Mesodermal cell (in vitro differentiated cells): ENCODE measurements around the gene MON1B.
A peak's percentile ranks its signal among the peaks of the same experiment; 100 is the strongest.

Source experiments
- H3K27ac ChIP-seq: 2 replicates; pipeline ENCODE4 v1.7.0; 2013; ENCODE audit warnings: mild to moderate bottlenecking, low read depth, low read length, moderate library complexity; ENCODE audit not compliant: severe bottlenecking
- H3K36me3 ChIP-seq: 2 replicates; pipeline ENCODE4 v1.7.1; 2013; ENCODE audit warnings: mild to moderate bottlenecking, low read length, moderate library complexity; ENCODE audit not compliant: control insufficient read depth, insufficient read depth
- H3K4me1 ChIP-seq: one replicate; pipeline ENCODE4 v1.7.1; 2013; ENCODE audit warnings: mild to moderate bottlenecking, low read length; ENCODE audit not compliant: insufficient read depth, control insufficient read depth, poor library complexity, severe bottlenecking
- H3K4me3 ChIP-seq: 2 replicates; pipeline ENCODE4 v1.7.0; 2013; ENCODE audit warnings: low read length, control low read depth, mild to moderate bottlenecking; ENCODE audit not compliant: insufficient read depth, poor library complexity, severe bottlenecking; ENCODE audit errors: extremely low read depth
- H3K9me3 ChIP-seq: 2 replicates; pipeline ENCODE4 v1.7.1; 2013; ENCODE audit warnings: mild to moderate bottlenecking, low read length, moderate library complexity; ENCODE audit not compliant: control insufficient read depth
- WGBS, 2 experiments: methylation state at CpG; one replicate each; pipeline ENCODE4 v1.1.5; 2013; ENCODE audit warnings: missing lambda C conversion rate in 2 of 2; ENCODE audit not compliant: insufficient coverage in 2 of 2; 5-methylcytosine and 5-hydroxymethylcytosine counted together

Gene MON1B

DNA sequence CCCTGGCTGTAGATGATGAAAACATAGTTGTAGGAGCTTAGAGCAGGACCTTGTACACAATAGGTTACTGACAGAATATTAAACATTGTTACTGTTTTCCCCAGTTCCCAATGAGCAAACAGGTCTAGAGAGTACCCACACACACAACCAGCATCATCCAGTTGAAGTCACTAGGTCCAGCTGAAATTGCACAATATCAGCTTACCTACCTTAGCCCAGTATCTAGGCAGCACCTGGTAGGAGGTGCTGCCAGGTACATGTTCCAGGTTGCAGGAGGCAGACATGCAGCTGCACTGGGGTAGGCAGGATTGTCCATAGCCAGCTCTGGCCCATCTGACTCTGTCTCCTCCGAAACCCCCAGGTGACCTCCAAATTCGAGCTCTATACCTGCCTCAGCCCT, 6.8 kb downstream of the MON1B start:
- peaks cover 66% of the 10 kb centered on the region for H3K36me3 ChIP-seq
- no peaks in the 10 kb centered on the region for H3K4me1 ChIP-seq
- no peak overlapping the region for H3K27ac ChIP-seq
- no CpG with 5 or more reads among the region's 2 CpGs for WGBS, 2 experiments
- no peak overlapping the region for H3K4me3 ChIP-seq
- H3K9me3 ChIP-seq: no peaks in the 10 kb centered on the region

DNA sequence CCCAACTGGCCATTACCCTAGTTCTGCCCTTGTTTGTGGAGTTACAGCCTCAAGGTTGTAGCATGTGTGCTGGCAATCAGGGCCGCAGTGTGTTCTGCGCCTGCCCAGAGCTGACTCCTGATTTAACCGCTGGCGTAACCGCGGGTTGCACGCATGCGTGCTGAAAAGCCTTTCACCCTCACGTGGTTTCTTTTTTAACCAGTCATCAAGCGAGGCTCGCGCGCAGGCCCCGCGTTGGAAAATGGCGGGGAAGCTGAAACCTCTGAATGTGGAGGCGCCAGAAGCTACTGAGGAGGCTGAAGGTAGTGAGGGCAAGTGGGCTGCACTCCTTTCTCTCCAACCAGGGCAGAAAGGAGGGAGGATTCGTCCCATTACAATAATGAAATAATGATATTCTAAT, 8.2 kb downstream of the MON1B start, which contains the start of gene SYCE1L:
Gene SYCE1L, plus strand, starts transcription at position 198 of the 400 bp plus-strand sequence. Its CDS starts 44 bp downstream, at position 242.
- H3K36me3 ChIP-seq: peaks cover 52% of the 10 kb centered on the region
- H3K4me3 ChIP-seq: no peak within 1 kb of the TSS
- H3K9me3 ChIP-seq: no peaks in the 10 kb centered on the region
- H3K4me1 ChIP-seq: no peaks in the 10 kb centered on the region
- H3K27ac ChIP-seq: no peak within 1 kb of the TSS
- WGBS, 2 experiments: 92% methylated on average over 15 to 16 of the region's 18 CpGs

DNA sequence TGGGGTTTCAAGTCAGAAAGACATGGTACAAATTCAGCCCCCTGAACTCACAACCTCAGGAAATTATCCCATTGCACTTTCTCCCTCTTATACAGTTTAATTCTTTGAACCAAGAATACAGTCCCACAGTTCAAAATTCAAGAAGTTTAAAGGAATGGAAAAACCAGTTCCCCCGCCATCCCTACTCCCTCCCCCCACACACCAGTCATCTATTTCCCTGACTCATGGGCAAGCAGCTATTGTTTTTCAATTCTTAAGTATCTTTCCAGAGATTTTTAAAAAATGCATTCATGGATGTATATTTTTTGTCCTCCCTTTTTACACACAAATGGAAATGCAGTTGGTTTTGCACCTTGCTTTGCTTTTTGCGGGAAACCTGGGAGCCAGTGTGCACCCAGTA, 15.5 kb downstream of the MON1B start:
- H3K36me3 ChIP-seq: no peaks in the 10 kb centered on the region
- H3K27ac ChIP-seq: no peak overlapping the region
- H3K9me3 ChIP-seq: no peaks in the 10 kb centered on the region
- WGBS, 2 experiments: 67 to 94% methylated on average over 2 of the region's 2 CpGs
- no peak overlapping the region for H3K4me3 ChIP-seq
- no peaks in the 10 kb centered on the region for H3K4me1 ChIP-seq

DNA sequence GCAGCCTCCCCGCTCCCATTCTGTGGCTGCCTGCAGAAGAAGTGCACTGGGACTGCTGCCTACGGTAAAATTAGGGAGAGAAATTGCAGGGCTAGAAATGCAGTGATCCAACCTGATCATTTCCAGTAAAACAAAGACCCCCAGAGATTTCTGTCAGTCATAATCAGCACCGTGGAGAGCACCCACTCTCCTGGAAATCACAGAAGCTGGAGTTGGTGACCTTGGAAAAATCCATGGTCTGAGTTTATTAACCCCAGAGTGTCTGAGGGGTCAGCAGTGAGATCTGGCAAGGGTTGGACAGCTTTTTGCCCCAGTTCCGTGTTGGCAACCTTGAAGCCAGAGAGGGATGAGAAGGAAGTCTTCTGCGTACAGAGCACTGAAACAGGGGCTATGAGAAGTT, 16.0 kb downstream of the MON1B start:
- no peak overlapping the region for H3K27ac ChIP-seq
- no peaks in the 10 kb centered on the region for H3K36me3 ChIP-seq
- WGBS, 2 experiments: 61 to 83% methylated on average over 4 to 5 of the region's 5 CpGs
- no peak overlapping the region for H3K4me3 ChIP-seq
- no peaks in the 10 kb centered on the region for H3K4me1 ChIP-seq
- no peaks in the 10 kb centered on the region for H3K9me3 ChIP-seq

DNA sequence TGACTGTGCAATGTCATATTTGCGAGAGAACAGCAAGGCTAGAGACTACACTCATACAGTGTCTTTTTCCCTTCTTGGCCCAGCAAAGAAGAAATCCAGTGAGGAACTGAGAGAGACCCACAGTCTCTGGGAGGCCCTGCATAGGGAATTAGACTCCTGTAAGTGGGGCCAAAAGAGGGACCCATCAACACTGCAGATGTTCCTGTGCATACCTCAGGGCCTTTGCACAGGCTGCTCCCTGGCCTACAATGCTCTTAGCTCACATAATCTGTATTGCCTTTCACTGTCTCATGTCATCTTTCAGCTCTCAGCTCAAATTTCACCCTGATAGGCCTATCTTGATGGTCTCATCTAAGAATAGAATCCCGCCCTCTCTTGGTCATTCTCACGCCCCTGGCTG, 17.4 kb downstream of the MON1B start:
- WGBS, 2 experiments: 70% methylated on average over 2 of the region's 3 CpGs; no CpG with 5 or more reads in 1 of the 2 experiments
- Histone ChIP-seq H3K36me3 (no peaks in the 10 kb centered on the region), H3K4me3 (no peak overlapping the region), H3K4me1 (peaks cover 1% of the 10 kb centered on the region), H3K9me3 (no peaks in the 10 kb centered on the region), H3K27ac (no peak overlapping the region)

DNA sequence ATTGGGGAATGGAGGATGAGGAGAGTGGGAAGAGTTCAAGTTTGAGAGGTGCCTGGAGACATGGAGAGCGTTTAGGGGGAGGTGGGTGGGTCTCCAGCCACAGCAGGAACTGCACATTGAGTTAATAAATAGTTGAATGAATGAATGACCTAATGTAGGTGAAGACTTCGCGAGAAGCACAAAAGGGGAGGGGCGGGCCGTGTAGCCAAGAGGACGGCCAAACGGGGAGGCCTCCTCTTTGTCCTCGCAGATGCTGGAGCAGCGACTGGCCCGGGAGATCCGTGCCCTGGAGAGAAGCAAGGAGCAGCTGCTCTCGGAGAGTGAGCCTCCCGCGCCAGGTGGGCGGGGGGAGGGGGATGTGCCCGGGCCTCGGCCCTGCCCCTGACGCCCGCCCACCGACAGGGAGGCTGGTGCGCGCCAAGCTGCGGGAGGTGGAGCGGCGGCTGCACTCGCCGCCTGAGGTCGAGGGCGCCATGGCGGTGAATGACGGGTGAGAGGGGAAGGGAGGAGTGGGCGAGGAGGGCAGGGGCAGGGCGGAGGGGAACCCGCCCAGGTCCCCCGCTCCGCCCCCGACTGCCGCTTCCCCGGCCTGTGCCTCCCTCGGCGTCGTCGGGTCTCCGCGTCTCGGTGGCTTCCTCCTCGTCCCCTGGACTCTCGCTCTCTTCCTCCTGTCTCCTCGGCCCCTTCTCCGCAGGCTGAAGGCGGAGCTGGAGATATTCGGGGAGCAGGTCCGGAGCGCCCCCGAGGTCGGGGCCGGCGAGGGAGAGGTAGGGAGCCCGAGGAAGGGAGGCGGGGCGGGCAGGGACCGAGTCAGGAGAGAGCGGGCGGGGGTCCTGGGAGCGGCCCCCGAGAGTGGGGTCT, 21.1 kb downstream of the MON1B start:
- Histone ChIP-seq H3K27ac (peak overlapping the region; percentile 75), H3K4me3 (peak overlapping the region; percentile 66), H3K9me3 (no peaks in the 10 kb centered on the region), H3K4me1 (peaks cover 5% of the 10 kb centered on the region), H3K36me3 (no peaks in the 10 kb centered on the region)
- 1 to 2% methylated on average over 37 to 48 of the region's 66 CpGs for WGBS, 2 experiments

DNA sequence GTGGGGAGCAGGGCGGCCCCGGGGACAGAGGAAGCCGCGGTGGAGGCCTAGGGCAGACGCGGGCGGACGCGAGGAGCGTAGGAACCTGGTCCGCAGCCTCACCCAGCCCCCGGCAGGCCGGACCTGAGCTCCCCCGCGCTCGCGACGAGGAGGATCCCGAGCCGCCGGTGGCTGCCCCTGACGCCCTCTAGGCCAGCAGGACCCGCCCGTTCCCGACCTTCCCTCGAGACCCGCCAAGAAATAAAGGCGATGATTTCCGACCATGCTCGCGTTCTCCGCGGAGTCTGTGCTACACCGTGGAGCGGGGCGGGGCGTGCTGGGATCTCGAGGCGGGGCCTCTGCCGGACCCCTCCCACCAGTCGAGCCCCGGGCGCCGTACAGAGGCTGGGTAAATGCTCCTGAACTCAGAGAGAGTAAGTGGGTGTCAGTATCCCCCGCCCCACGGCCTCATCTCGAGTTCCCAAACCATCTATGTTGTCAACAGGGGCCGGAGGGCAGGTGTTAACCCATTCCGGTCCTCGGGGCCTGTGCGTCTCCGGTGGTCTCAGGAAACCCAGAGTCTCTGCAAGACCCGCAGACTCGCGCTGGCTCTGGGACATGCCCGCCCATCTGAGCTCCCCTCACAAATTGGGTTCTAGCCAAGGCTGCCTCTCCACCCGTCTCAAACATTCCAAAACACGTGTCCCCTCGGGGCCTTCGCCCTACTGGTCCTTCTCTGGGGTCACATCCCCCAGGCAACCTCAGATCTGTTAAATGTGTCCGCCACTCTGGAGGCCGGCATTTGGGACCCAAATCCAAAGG, 22.0 kb downstream of the MON1B start:
- peaks cover 5% of the 10 kb centered on the region for H3K4me1 ChIP-seq
- 22 to 27% methylated on average over 58 to 60 of the region's 62 CpGs for WGBS, 2 experiments
- H3K27ac ChIP-seq: peak overlapping the region; percentile 75
- no peaks in the 10 kb centered on the region for H3K36me3 ChIP-seq
- peak overlapping the region; percentile 66 for H3K4me3 ChIP-seq
- H3K9me3 ChIP-seq: no peaks in the 10 kb centered on the region

DNA sequence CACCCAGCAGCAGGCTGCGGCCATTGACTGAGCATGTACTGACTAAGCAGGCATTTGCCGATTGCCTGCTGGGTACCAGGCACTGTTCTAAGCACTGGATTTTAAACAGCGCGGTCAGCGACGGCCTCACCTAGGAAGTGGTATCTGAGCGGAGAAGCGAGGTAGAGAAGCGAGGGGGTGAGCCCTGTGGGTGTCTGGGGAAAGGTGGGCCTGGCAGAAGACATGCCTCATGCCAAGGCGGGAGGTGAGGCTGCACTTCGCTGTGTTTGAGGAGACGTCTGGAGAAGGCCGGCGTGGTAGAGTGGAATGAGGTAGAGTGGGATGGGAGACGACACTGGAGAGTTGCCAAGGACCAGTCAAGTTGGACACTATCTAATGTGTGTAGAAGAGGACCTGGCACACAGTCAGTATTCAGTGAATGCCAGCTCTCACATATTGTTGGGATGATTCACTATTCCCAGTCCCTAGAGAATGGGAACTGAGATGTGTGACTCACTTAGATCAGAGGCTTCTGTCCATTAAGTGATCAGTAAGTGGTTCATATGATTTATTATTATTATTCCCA, 22.6 kb downstream of the MON1B start:
- Histone ChIP-seq H3K9me3 (no peaks in the 10 kb centered on the region), H3K4me3 (peak overlapping the region; percentile 66), H3K36me3 (no peaks in the 10 kb centered on the region), H3K27ac (peak overlapping the region; percentile 71), H3K4me1 (peaks cover 5% of the 10 kb centered on the region)
- WGBS, 2 experiments: 98 to 100% methylated on average over 14 to 15 of the region's 15 CpGs

DNA sequence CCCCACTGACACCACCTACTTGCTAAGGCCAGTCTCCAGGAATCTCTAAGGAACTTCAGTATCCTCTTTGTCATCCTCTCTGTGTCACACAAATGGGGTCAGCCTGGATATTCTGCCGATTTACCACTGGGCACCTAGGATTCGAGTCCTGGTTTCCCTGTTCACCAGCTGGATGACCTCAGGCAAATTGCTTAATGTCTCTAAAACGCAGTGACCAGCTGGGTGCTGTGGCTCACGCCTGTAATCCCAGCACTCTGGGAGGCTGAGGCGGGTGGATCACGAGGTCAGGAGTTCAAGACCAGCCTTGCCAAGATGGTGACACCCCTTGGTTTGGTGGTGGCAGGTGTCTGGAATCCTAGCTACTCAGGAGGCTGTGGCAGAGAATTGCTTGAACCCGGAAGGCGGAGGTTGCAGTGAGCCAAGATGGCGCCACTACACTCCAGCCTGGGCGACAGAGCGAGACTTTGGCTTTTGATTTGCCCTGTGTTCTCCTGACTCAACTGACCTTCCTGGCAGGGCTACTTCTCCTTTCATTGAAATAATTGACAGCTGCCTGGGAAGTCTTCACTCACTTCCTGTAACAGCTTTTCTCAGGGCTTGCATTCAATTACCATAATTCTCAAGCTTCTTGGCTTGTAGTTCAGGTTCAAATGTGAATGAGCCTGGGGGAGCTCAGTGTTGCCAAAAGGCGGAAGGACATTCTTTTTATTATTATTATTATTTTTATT, 23.6 kb downstream of the MON1B start:
- H3K4me3 ChIP-seq: no peak overlapping the region
- peak overlapping the region; percentile 71 for H3K27ac ChIP-seq
- WGBS, 2 experiments: 99 to 100% methylated on average over 10 of the region's 12 CpGs
- no peaks in the 10 kb centered on the region for H3K9me3 ChIP-seq
- no peaks in the 10 kb centered on the region for H3K36me3 ChIP-seq
- H3K4me1 ChIP-seq: peaks cover 5% of the 10 kb centered on the region

DNA sequence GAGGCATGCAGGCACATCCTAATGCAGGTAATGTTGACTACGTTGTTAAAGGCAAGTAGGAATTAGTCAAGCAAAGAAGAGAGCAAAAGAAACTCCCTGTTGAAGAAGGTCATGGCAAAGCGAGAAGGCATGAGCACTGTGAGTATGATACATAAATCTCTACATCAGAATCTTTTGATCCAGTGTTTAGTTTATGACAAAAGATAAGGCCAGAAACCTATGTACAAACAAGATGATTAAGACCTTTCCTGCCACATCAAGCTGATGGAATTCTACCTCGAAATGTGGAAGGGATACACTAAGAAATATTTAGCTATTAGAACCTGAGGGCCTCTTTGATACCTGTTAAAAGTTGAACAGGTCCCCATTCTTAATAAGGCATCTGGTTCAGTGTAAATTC, 28.4 kb downstream of the MON1B start:
- H3K36me3 ChIP-seq: no peaks in the 10 kb centered on the region
- no peak overlapping the region for H3K27ac ChIP-seq
- H3K4me3 ChIP-seq: no peak overlapping the region
- no peaks in the 10 kb centered on the region for H3K9me3 ChIP-seq
- WGBS, 2 experiments: 67 to 100% methylated on average over 1 to 2 of the region's 3 CpGs
- no peaks in the 10 kb centered on the region for H3K4me1 ChIP-seq
